Fibroblast of skin of right quadriceps (primary cell): ENCODE data around the gene CTR9.
"Not testable (repeated sequence)": the region's sequence is repeated elsewhere in the genome, so short reads cannot be mapped to it uniquely, and the experiment has no call there.

Experiments used
- DNase-seq: peaks from one replicate; pipeline ENCODE4 v3.0.0-alpha.2; 2013

CTR9 gene

DNA sequence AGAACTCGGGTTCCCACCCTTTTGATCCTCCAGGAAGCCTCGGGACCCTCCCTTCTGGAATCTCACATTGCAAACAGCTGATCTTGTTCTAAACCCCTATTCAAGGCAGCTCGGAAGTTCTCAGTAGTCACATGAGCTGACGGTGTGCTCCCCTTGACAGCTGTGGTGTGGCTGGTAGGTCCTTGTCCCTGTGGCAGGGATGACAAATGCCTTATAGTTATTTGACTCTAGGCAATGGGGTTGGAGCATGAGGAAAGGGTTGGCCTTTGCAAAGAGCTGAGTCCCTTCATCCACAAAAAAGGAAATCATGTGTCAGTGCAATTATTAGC, 34.1 kb downstream of the CTR9 start:
- DNase-seq, result no peak

- DNase-seq, result no peak
These were observed 35.4 kb downstream of the CTR9 start for GRCh38 chr11:10786451-10786850.

DNA sequence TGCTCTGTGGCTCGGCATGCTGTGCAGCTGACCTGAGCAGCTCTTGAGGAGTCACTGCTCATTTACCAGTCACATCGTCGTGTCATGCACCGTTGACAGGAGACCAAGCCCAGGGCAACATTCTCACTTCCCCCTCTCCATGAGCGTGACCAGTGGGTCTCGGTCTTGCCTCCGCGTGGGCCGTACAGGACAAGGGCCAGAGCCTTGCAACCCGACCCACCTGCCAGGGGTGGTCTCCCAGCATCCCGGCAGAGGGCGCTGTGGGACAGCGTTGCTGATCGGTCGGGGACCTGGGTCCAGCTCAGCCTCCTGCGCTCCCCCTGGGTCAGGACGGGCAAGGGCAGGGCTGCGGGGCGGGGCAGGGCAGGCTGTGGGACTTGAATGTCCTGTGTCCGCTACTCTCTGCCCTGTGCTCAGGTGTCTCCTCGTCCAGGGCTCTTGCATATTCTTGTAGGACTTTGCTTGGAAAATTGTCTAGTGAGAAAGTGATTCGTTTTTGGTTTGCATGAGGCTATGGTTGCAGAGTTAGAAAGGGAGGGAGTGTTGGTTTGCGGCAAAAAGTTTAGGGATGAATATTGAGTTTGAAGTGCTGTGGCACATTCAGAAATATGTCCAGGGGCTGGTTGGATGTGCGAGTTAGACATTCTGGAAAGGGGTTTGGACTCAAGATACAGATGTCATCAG, 41.5 kb downstream of the CTR9 start:
- DNase-seq, result peak; percentile 54

GRCh38 chr11:10793470-10794255, 42.6 kb downstream of the CTR9 start:
- no peak for DNase-seq

DNA sequence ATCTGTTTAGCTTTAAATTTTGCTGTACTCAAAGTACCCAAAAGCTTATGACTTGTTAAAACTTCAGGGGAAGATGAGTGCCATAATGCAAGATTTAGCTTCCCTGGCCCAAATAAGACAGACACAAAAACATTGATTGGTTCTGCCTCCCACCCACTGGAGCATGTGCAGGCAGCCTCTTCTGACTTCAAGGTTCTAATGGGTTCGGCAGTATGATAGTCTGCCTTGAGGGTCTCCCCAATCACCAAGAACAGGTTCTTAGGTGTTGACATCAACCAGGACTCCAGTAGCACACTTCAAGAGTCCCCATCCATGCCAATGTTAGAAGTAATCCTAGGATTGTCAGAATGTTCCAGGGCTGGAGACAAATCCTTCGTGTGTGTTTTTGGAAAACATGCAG, 45.1 kb downstream of the CTR9 start:
- DNase-seq, result no peak

DNA sequence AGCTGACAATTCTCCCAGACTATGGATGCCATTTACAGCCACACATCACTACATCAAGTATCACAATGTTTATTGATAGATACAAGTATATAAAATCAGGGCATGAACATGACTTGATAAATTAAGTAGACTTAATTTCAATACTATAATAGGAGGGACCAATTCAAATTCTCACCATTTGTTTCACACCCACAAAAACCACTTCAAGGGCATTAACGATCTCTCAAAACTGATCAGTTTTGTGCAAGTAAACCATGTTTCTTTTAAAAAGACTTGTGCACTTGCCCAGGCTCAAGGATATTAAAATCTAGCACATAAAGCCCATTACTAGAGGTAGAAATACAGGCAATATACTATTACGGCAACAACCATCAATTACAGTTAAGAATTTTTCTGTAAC, 46.0 kb downstream of the CTR9 start:
- no peak for DNase-seq

- DNase-seq, result no peak
These were observed 46.5 kb downstream of the CTR9 start for GRCh38 chr11:10797531-10797930.

DNA sequence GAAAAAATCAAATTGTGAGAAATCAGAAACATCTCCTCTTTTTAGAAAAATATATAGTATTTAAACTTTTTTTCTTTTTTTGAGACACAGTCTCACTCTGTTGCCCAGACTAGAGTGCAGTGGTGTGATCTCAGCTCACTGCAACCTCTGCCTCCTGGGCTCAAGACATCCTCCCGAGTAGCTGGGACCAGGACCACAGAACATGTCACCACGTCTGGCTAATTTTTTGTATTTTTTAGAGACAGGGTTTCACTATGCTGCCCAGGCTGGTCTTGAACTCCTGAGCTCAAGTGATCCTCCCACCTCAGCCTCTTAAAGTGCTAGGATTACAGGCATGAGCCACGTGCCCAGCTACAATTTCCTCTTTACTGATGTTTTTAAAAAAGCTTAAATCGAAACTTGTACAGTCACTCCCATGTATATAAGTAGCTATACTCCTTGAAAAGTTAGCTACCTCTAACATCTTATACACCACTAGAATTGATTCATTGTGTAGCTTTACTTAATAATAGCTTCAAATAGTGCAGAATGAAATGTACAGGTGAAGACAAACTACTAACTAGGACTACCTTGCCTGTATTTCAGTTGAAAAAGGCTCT, 47.4 kb downstream of the CTR9 start:
- no peak for DNase-seq

GRCh38 chr11:10800292-10800691, 49.2 kb downstream of the CTR9 start:
- no peak for DNase-seq

DNA sequence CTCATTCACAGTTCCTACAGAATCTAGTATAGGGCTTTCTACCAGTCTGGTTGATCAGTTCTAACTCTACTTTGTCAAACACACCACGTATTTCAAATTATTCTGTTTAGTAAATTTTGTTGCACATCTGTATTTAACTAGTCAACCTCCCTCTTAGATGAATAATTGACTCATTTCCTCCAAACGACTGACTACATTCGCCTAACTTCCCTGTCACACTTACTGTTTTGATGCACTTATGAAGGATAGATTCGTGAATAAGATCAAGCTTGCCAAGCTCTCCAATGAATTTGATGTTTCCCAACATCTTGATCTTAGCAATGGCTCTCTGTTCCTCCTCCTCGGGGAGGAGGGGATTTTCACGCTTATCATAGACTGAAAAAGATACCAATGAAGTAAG, 52.6 kb downstream of the CTR9 start:
- no peak for DNase-seq

DNA sequence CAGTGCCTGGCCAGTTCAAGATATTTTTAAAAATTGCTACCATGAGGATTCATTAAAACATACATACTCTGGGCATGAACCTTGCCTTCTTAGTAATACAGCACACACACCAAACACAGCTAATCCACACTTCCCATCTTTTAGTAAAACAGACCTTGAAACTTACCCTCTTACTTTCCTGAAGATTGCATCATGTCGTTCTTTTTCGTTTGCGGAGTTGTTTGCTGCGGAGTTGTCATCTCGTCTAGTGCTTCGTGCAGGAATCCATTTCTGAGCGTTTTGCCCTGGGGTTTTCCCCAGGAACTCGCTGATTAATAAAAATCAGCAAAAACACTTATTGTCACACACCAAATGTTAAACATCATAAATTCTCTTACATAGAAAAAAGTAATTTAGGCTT, 54.7 kb downstream of the CTR9 start:
- DNase-seq, result no peak

- DNase-seq, result no peak
These were observed 55.2 kb downstream of the CTR9 start for GRCh38 chr11:10806206-10806605.

GRCh38 chr11:10807493-10808234, 56.6 kb downstream of the CTR9 start:
- peak; percentile 41 for DNase-seq

- no peak for DNase-seq
These were observed 57.1 kb downstream of the CTR9 start for GRCh38 chr11:10808235-10808552.

DNA sequence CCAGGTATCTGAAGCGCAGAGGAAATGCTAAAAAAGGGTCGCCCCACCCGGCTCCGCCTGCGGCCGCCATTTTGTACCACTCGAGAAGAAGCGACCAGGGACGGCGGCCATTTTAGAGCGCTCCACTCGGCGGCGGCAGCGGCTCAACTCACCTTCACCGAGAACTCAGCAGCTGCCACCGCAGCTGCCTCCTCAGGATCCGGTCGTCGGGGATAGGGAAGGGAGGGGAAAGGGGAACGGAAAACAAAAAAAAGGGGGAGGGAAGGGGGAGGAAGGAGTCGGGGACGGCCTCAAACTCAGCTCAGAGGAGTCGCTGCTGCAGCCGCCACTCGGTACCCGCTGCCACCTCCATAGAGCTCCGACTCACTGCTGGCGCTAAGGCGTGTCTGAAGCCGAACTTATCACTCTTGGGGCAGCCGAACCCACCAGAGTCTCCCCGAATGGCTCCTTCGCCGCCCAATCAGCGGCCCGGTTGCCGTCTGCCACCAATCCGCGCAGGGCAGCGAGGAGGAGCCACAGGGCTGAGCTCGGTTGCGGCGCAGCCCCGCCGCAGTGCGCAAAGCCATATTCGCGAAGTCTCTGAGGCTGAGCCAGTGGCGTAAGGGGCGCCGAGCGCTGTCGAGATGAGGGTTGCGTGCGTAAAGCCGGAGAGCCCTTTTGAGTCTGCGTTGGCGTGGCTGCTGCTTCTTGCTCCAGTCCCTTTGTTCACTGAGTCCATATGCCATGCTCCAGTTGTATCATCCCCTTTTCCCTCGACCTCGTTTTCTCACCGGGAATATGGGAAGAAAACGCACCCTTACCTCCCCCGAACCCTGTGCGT, 57.7 kb downstream of the CTR9 start, which contains the start of gene EIF4G2:
TSS of gene EIF4G2 (minus strand) at position 374 of the 820 bp plus-strand sequence.
- DNase-seq, result peak; percentile 99

- peak; percentile 84 for DNase-seq
These were observed 58.5 kb downstream of the CTR9 start for GRCh38 chr11:10809373-10810160.

DNA sequence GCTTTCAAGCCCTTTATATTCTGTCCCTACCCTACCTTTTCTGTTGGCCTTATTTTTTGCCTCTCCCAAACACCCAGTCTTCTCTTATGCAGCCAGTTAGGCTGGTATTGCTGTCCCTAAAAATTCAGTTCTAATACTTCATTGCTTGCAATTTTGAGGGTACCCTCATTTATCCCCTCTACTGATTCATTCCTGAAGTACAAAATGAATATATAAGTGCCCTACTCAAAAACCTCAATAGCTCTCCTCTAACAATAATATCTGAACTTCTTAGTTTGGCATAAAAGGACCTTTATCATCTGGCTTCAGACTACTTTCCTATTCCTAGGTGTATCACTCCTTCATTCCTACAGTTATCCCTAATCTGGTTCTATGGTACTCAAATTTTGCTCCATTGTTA, 62.9 kb downstream of the CTR9 start:
- DNase-seq, result no peak

DNA sequence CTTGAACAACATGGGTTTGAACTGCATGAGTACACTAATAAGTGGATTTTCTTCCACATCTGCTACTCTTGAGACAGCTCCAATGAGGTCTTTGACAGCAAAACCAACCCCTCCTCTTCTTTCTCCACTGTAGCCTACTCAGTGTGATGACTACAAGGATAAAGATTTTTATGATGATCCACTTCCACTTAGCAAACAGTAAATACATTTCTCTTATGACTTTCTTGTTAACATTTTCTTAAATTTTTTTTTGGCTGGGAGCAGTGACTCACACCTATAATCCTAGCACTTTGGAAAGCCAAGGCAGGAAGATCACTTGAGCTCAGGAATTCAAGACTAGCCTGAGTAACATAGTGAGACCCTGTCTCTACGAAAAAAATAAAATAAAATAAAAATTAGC, 67.5 kb downstream of the CTR9 start:
- DNase-seq, result peak; percentile 95

GRCh38 chr11:10822491-10822890, 71.4 kb downstream of the CTR9 start:
- not testable (repeated sequence) for DNase-seq

GRCh38 chr11:10823152-10823579, 72.1 kb downstream of the CTR9 start:
- DNase-seq, result no peak

DNA sequence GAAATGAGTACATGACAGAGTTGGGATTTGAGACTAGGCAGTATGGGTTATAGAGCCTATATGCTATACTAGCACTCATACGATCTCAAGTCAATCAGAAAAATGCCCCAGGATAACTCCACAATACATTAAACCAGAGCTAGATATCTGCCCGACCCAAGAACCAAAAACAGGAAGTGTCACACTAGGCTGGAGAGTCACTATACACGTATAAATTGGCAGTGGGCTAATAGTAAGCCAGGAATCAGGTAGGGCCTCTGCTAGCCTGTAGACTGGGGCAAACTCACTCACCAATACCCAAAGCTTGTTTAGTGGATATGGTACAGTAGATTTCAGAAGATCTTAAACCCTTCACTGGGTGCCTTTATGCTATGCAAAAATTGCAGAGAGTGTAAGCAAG, 73.8 kb downstream of the CTR9 start:
- DNase-seq, result no peak

GRCh38 chr11:10828402-10828801, 77.4 kb downstream of the CTR9 start:
- no peak for DNase-seq
